CD1c-positive myeloid dendritic cell (primary cell): Measurements from ENCODE around the gene TMEM263.
"Not testable (repeated sequence)": the region's sequence is repeated elsewhere in the genome, so short reads cannot be mapped to it uniquely, and the experiment has no call there.

Source experiments
- DNase-seq: peaks from one replicate; pipeline ENCODE4 v3.0.0-alpha.2; 2016; ENCODE audit errors: extremely low spot score

TMEM263 gene

GRCh38 chr12:106986135-106986534, 30.4 kb downstream of the TMEM263 start:
- no peak for DNase-seq

DNA sequence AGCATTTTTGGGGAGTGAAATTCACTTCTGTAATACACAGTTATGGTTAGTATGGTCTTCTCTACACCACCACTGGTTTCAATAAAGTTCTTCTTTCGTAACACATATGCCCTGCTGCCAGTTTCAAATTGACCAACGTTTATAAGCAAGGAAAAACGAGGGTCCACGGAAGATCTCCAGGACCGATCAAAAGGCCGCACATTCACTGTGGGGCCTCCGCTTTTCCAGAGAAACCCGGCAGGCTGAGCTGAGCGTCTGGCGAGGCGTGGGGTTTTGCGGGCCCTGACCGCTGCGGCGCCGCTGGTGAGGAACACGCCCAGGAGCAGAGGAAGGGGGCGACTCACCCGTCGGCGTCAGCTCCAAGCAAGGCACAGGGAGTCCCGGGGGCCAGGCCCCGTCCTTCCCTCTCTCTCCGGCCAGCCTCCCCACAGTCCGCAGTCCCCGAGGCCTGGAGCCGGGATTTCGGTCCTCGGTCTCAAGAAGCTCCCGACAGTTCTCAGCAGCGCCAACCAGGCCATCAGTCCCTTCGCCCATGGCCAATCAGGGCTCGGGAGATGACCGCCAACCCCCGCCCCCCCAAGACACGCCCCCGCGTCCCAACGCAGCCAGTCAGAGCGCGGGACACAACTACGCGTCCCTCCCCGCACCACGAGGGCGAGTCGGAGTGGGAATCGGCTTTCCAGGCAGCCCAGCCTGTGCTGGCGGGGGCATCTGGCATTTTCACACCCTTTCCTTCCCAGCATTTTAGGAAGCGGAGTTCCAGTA, 31.1 kb downstream of the TMEM263 start, which contains the start of gene MTERF2:
Gene MTERF2 (minus strand): TSS at position 522 of the 765 bp plus-strand sequence. CDS start 8,432 bp downstream, outside the sequence.
- peak; percentile 92 for DNase-seq

GRCh38 chr12:106987846-106988245, 32.1 kb downstream of the TMEM263 start:
- DNase-seq = no peak

GRCh38 chr12:106994579-106995220, 39.0 kb downstream of the TMEM263 start:
- DNase-seq = no peak

- not testable (repeated sequence) for DNase-seq
Observed at GRCh38 chr12:106996102-106996501, 40.4 kb downstream of the TMEM263 start.

- no peak for DNase-seq
Observed at GRCh38 chr12:106997916-106998315, 42.2 kb downstream of the TMEM263 start.

DNA sequence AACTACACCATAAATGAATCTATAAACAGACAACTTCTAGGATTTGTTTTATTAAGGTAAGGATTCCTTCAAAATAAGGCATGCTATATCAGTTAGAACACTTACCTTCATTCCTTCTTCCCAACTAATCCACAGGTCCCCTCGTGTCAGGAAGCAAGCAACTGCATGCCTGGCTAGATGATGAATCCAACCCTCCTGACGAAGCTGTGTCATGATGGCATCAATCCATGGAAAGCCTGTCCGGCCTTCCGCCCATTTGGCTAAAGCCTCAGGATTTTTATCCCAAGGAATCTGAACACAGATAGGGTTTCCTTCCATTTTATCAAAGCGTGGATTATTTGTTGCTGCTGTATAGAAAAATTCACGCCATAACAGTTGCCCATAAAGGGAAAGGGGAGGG, 43.7 kb downstream of the TMEM263 start:
- DNase-seq = no peak

DNA sequence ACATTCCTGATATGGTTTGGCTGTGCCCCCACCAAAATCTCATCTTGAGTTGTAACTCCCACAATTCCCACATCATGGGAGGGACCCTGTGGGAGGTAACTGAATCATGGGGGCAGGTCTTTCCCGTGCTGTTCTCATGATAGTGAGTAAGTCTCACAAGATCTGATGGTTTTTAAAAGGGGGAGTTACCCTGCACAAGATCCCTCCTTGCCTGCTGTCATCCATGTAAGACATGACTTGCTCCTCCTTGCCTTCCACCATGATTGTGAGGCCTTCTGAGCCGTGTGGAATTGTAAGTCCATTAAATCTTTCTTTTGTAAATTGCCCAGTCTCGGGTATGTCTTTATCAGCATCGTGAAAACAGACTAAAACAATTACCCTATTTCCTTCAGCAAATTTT, 47.0 kb downstream of the TMEM263 start:
- DNase-seq = not testable (repeated sequence)

DNA sequence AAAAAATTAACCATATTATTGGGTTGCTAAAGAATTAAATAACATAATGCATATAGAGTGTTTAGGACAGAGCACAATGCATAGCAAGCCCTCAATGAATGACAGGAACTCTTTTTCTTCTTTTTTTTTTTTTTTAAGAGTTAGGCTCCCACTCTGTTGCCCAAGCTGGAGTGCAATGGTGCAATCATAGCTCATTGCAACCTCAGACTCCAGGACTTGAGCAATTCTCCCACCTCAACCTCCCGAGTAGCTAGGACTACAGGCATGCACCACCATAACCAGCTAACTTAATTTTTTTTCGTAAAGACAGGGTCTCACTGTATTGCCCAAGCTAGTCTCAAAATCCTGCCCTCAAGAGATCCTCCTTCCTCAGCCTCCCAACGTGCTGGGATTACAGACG, 51.7 kb downstream of the TMEM263 start:
- DNase-seq = no peak

GRCh38 chr12:107011519-107011918, 55.8 kb downstream of the TMEM263 start:
- DNase-seq = no peak

DNA sequence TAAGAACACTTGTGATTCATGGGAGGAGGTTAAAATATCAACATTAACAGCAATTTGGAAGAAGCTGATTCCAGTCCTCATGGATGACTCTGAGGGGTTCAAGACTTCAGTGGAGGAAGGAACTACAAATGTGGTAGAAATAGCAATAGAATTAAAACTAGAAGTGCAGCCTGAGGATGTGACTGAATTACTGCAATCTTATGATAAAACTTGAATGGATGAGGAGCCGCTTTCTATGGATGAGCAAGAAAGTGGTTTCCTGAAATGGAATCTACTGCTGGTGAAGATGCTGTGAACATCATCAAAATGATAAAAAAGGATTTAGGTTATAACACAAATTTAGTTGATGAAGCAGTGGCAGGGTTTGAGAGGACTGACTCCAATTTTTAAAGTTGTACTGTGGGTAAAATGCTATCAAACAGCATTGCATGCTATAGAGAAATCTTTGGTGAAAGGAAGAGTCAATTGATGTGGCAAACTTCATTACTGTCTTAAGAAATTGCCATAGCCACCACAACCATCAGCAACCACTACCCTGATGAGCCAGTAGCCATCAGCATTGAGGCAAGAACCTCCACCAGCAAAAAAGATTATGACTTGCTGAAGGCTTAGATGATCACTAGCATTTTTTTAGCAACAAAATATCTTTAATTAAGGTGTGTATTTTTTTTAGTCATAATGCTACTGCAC, 57.2 kb downstream of the TMEM263 start:
- DNase-seq = no peak

DNA sequence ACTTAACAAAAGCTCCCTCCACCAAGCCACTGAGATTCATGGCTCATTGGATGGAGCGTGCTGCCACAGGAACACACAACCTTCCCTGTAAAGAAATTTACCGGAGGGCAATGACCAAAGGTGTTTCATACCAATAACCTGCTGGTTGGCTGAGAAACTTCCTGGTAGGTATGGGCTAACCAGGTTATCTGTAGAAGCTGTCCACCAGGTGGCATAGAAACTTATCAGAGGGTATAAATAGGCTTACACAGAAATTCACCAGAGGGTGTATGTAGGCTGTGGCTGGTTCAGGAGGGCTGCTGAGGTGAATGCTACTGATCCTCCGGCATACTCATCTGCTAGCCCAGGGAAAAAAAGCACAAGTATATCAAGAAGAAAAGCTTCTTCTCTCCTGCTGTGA, 58.3 kb downstream of the TMEM263 start:
- DNase-seq = no peak

- no peak for DNase-seq
Observed at GRCh38 chr12:107017042-107017441, 61.3 kb downstream of the TMEM263 start.

GRCh38 chr12:107019546-107019945, 63.8 kb downstream of the TMEM263 start:
- DNase-seq = no peak
